GM23338 (cell line): ENCODE data around the gene DDX20. TPM values are rescaled to one million over a fixed set of nuclear protein-coding genes. Genes with fewer than 3 reads are reported as not detected.

Experiments
- ATAC-seq: fragments of 200-7000 bp; cut with Tn5 transposase; 3 replicates; pipeline ENCODE4 v1.9.1; 2020
- DNase-seq: peaks from one replicate; pipeline ENCODE4 v3.0.0-alpha.2; 2015; ENCODE audit warnings: low spot score
- H2AFZ ChIP-seq: fragments of 200-600 bp; sonication (generic); 2 replicates; pipeline ENCODE4 v1.8.0; 2016; ENCODE audit warnings: antibody characterized with exemption, mild to moderate bottlenecking, moderate library complexity
- H3F3A ChIP-seq: fragments of 200-600 bp; sonication (generic); replicated peaks from 2 replicates; pipeline ENCODE4 v1.8.0; 2017; ENCODE audit warnings: antibody characterized with exemption, mixed run types, low read depth
- H3K27ac ChIP-seq: fragments of 200-600 bp; sonication (generic); 2 replicates; pipeline ENCODE4 v1.6.1; 2016; ENCODE audit warnings: low read depth
- H3K27me3 ChIP-seq: fragments of 200-600 bp; sonication (generic); 2 replicates; pipeline ENCODE4 v1.8.0; 2016; ENCODE audit warnings: mild to moderate bottlenecking, mixed run types, moderate library complexity; ENCODE audit not compliant: insufficient read depth
- H3K36me3 ChIP-seq: fragments of 200-600 bp; sonication (generic); 2 replicates; pipeline ENCODE4 v1.8.0; 2016; ENCODE audit warnings: mild to moderate bottlenecking; ENCODE audit not compliant: insufficient read depth
- H3K4me1 ChIP-seq: fragments of 200-600 bp; sonication (generic); 2 replicates; pipeline ENCODE4 v1.8.0; 2016; ENCODE audit warnings: mild to moderate bottlenecking, moderate library complexity; ENCODE audit not compliant: insufficient read depth
- H3K4me2 ChIP-seq: fragments of 200-600 bp; sonication (generic); 2 replicates; pipeline ENCODE4 v1.7.1; 2017; ENCODE audit warnings: mixed run types
- H3K4me3 ChIP-seq: fragments of 200-600 bp; sonication (generic); 2 replicates; pipeline ENCODE4 v1.6.1; 2016; ENCODE audit warnings: mixed run types
- H3K79me2 ChIP-seq: fragments of 200-600 bp; sonication (generic); replicated peaks from 2 replicates; pipeline ENCODE4 v1.8.0; 2017; ENCODE audit warnings: mild to moderate bottlenecking; ENCODE audit not compliant: insufficient read depth
- H3K9me2 ChIP-seq: fragments of 200-600 bp; sonication (generic); 2 replicates; pipeline ENCODE4 v1.8.0; 2017; ENCODE audit not compliant: insufficient read depth
- H4K20me1 ChIP-seq: fragments of 200-600 bp; sonication (generic); replicated peaks from 2 replicates; pipeline ENCODE4 v1.8.0; 2017; ENCODE audit warnings: mild to moderate bottlenecking; ENCODE audit not compliant: insufficient read depth
- H3K27ac Mint-ChIP-seq: 2 replicates; pipeline ENCODE4 v1.8.0; 2020; ENCODE audit warnings: inconsistent platforms, mild to moderate bottlenecking, moderate library complexity, mixed read lengths
- H3K27me3 Mint-ChIP-seq: 3 replicates; pipeline ENCODE4 v1.8.0; 2022; ENCODE audit warnings: low read depth, mild to moderate bottlenecking, moderate library complexity, mixed read lengths, inconsistent platforms; ENCODE audit not compliant: insufficient read depth, poor library complexity
- H3K36me3 Mint-ChIP-seq: 3 replicates; pipeline ENCODE4 v1.8.0; 2021; ENCODE audit warnings: low read depth, mild to moderate bottlenecking, inconsistent platforms, moderate library complexity, mixed read lengths
- H3K4me1 Mint-ChIP-seq: 3 replicates; pipeline ENCODE4 v1.8.0; 2020; ENCODE audit warnings: mild to moderate bottlenecking, inconsistent platforms, mixed read lengths
- H3K4me3 Mint-ChIP-seq: 3 replicates; pipeline ENCODE4 v1.8.0; 2021; ENCODE audit warnings: moderate library complexity, mild to moderate bottlenecking, inconsistent platforms, mixed read lengths
- H3K9me3 Mint-ChIP-seq: 3 replicates; pipeline ENCODE4 v1.8.0; 2020; ENCODE audit warnings: moderate library complexity, mild to moderate bottlenecking, inconsistent platforms, mixed read lengths
- CREB1 ChIP-seq: fragments of 250-450 bp; sonication (Bioruptor Pico); IDR thresholded peaks from 2 replicates; pipeline ENCODE4 v1.5.0; 2020; ENCODE audit warnings: low read depth, mild to moderate bottlenecking, moderate library complexity
- EZH2 ChIP-seq: fragments of 200-600 bp; sonication (generic); IDR thresholded peaks from one replicate; pipeline ENCODE4 v1.8.0; 2017; ENCODE audit warnings: antibody characterized with exemption, mild to moderate bottlenecking, low read depth; ENCODE audit not compliant: unreplicated experiment
- EZH2phosphoT487 ChIP-seq: fragments of 200-600 bp; sonication (generic); IDR thresholded peaks from one replicate; pipeline ENCODE4 v1.8.1; 2018; ENCODE audit warnings: antibody characterized with exemption; ENCODE audit not compliant: unreplicated experiment
- JUNB ChIP-seq: IDR thresholded peaks from one replicate; pipeline ENCODE4 v1.6.1; 2016; ENCODE audit warnings: antibody characterized with exemption; ENCODE audit not compliant: unreplicated experiment
- NANOG ChIP-seq: IDR thresholded peaks from 2 replicates; pipeline ENCODE4 v1.6.1; 2016; ENCODE audit warnings: antibody characterized with exemption, borderline replicate concordance
- POLR2AphosphoS5 ChIP-seq: IDR thresholded peaks from 2 replicates; pipeline ENCODE4 v1.6.1; 2016; ENCODE audit warnings: antibody characterized with exemption, low read depth
- STAT1 ChIP-seq: IDR thresholded peaks from one replicate; pipeline ENCODE4 v1.6.1; 2016; ENCODE audit warnings: antibody characterized with exemption; ENCODE audit not compliant: unreplicated experiment
- ZNF114 ChIP-seq: fragments of 250-450 bp; sonication (Bioruptor Pico); IDR thresholded peaks from 2 replicates; pipeline ENCODE4 v1.5.0; 2020; ENCODE audit warnings: mild to moderate bottlenecking, moderate library complexity
- ZNF331 ChIP-seq: fragments of 250-450 bp; sonication (Bioruptor Pico); IDR thresholded peaks from 2 replicates; pipeline ENCODE4 v1.5.0; 2020; ENCODE audit warnings: low read depth, mild to moderate bottlenecking, moderate library complexity
- polyA plus RNA-seq: library from polyadenylated mRNA; unstranded; fragments of >200 nt; fragmentation: Nextera tagmentation; extraction: Ambion mirVana; gene quantifications from 2 replicates; pipeline ENCODE4 v1.2.1, GENCODE V29; 2016
- total RNA-seq: library from RNA; depleted of rRNA; stranded (reverse); fragments of >200 nt; shearing (Covaris generic); gene quantifications from 2 replicates; pipeline ENCODE4 v1.2.3, GENCODE V29; 2014
- TF ChIP-seq, protein P1 (sequence below): fragments of 250-450 bp; sonication (Bioruptor Pico); IDR thresholded peaks from 2 replicates; pipeline ENCODE4 v1.5.0; 2020; ENCODE audit warnings: mild to moderate bottlenecking, moderate library complexity
- TF ChIP-seq, protein P2 (sequence below): IDR thresholded peaks from 2 replicates; pipeline ENCODE4 v1.6.1; 2016; ENCODE audit warnings: antibody characterized with exemption
- TF ChIP-seq, protein P3 (sequence below), 2 experiments: fragments of 200-600 bp in 1 of 2; sonication (generic) in 1 of 2; conservative IDR thresholded peaks; 2 replicates each; pipeline versions ENCODE4 v1.5.1 to v1.6.1; 2016 to 2017; ENCODE audit warnings: antibody characterized with exemption in 2 of 2, low read depth in 2 of 2, mild to moderate bottlenecking in 2 of 2, moderate library complexity in 1 of 2
- TF ChIP-seq, protein P4 (sequence below): IDR thresholded peaks from one replicate; pipeline ENCODE4 v1.6.1; 2018; ENCODE audit warnings: antibody characterized with exemption; ENCODE audit not compliant: unreplicated experiment

Gene DDX20
- total and polyA plus RNA-seq, 2 experiments from 2014 or later, result 11.9 to 54.4 TPM

DNA sequence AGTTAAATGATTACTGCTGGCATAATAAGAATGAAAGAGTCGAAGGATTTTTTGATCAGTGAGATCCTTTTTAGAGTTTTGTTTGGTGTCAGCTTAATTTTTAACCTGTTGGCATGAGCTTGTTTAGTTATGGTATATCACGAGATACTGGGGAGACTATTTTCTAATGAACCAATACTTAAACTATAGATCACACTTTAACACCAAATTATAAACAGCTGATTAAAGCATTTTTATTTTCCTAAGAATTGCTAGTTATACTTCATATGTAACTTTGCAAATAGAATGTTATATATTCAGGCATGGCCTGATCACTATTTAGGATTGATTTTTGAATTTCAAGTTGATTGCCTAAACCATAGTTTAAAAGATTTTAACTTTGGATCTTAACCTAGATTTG lies 6.0 kb downstream of the DDX20 start:
- no peak overlapping the region for H3K4me3 ChIP-seq
- DNase-seq, result no peak
- H3K4me2 ChIP-seq, result no peak overlapping the region
- peaks cover 59% of the 10 kb centered on the region; the same call in 1 of the 2 replicates for H3K36me3 ChIP-seq
- H3F3A ChIP-seq, result no peaks in the 10 kb centered on the region
- Mint-ChIP-seq H3K4me3 (no peak overlapping the region), H3K4me1 (peaks cover 9% of the 10 kb centered on the region; the same call in 2 of the 3 replicates), H3K27me3 (peaks cover 3% of the 10 kb centered on the region), H3K27ac (no peak overlapping the region), H3K9me3 (no peaks in the 10 kb centered on the region), H3K36me3 (peaks cover 88% of the 10 kb centered on the region)
- peaks cover 30% of the 10 kb centered on the region for H3K79me2 ChIP-seq
- no peaks in the 10 kb centered on the region for H3K9me2 ChIP-seq
- no peak overlapping the region for H2AFZ ChIP-seq
- H3K27me3 ChIP-seq, result no peaks in the 10 kb centered on the region
- peaks cover under 1% of the 10 kb centered on the region; the same call in 1 of the 2 replicates for H3K4me1 ChIP-seq
- H4K20me1 ChIP-seq, result no peaks in the 10 kb centered on the region; the same call in none of the 2 replicates
- no peak for ATAC-seq
- H3K27ac ChIP-seq, result no peak overlapping the region
- TF ChIP-seq ZNF114 (CRISPR knock-in tag) (no peak), NANOG (no peak), EZH2 (no peak), ZNF331 (no peak), CREB1 (CRISPR knock-in tag) (no peak), STAT1 (no peak), EZH2phosphoT487 (no peak), POLR2AphosphoS5 (no peak), JUNB (no peak)
- TF ChIP-seq, protein P1, sequence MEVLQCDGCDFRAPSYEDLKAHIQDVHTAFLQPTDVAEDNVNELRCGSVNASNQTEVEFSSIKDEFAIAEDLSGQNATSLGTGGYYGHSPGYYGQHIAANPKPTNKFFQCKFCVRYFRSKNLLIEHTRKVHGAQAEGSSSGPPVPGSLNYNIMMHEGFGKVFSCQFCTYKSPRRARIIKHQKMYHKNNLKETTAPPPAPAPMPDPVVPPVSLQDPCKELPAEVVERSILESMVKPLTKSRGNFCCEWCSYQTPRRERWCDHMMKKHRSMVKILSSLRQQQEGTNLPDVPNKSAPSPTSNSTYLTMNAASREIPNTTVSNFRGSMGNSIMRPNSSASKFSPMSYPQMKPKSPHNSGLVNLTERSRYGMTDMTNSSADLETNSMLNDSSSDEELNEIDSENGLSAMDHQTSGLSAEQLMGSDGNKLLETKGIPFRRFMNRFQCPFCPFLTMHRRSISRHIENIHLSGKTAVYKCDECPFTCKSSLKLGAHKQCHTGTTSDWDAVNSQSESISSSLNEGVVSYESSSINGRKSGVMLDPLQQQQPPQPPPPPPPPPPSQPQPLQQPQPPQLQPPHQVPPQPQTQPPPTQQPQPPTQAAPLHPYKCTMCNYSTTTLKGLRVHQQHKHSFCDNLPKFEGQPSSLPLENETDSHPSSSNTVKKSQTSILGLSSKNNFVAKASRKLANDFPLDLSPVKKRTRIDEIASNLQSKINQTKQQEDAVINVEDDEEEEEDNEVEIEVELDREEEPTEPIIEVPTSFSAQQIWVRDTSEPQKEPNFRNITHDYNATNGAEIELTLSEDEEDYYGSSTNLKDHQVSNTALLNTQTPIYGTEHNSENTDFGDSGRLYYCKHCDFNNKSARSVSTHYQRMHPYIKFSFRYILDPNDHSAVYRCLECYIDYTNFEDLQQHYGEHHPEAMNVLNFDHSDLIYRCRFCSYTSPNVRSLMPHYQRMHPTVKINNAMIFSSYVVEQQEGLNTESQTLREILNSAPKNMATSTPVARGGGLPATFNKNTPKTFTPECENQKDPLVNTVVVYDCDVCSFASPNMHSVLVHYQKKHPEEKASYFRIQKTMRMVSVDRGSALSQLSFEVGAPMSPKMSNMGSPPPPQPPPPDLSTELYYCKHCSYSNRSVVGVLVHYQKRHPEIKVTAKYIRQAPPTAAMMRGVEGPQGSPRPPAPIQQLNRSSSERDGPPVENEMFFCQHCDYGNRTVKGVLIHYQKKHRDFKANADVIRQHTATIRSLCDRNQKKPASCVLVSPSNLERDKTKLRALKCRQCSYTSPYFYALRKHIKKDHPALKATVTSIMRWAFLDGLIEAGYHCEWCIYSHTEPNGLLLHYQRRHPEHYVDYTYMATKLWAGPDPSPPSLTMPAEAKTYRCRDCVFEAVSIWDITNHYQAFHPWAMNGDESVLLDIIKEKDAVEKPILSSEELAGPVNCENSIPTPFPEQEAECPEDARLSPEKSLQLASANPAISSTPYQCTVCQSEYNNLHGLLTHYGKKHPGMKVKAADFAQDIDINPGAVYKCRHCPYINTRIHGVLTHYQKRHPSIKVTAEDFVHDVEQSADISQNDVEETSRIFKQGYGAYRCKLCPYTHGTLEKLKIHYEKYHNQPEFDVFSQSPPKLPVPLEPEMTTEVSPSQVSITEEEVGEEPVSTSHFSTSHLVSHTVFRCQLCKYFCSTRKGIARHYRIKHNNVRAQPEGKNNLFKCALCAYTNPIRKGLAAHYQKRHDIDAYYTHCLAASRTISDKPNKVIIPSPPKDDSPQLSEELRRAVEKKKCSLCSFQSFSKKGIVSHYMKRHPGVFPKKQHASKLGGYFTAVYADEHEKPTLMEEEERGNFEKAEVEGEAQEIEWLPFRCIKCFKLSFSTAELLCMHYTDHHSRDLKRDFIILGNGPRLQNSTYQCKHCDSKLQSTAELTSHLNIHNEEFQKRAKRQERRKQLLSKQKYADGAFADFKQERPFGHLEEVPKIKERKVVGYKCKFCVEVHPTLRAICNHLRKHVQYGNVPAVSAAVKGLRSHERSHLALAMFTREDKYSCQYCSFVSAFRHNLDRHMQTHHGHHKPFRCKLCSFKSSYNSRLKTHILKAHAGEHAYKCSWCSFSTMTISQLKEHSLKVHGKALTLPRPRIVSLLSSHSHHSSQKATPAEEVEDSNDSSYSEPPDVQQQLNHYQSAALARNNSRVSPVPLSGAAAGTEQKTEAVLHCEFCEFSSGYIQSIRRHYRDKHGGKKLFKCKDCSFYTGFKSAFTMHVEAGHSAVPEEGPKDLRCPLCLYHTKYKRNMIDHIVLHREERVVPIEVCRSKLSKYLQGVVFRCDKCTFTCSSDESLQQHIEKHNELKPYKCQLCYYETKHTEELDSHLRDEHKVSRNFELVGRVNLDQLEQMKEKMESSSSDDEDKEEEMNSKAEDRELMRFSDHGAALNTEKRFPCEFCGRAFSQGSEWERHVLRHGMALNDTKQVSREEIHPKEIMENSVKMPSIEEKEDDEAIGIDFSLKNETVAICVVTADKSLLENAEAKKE (CRISPR knock-in tag), result no peak
- TF ChIP-seq, protein P2, sequence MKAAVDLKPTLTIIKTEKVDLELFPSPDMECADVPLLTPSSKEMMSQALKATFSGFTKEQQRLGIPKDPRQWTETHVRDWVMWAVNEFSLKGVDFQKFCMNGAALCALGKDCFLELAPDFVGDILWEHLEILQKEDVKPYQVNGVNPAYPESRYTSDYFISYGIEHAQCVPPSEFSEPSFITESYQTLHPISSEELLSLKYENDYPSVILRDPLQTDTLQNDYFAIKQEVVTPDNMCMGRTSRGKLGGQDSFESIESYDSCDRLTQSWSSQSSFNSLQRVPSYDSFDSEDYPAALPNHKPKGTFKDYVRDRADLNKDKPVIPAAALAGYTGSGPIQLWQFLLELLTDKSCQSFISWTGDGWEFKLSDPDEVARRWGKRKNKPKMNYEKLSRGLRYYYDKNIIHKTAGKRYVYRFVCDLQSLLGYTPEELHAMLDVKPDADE, result no peak
- TF ChIP-seq, protein P3, sequence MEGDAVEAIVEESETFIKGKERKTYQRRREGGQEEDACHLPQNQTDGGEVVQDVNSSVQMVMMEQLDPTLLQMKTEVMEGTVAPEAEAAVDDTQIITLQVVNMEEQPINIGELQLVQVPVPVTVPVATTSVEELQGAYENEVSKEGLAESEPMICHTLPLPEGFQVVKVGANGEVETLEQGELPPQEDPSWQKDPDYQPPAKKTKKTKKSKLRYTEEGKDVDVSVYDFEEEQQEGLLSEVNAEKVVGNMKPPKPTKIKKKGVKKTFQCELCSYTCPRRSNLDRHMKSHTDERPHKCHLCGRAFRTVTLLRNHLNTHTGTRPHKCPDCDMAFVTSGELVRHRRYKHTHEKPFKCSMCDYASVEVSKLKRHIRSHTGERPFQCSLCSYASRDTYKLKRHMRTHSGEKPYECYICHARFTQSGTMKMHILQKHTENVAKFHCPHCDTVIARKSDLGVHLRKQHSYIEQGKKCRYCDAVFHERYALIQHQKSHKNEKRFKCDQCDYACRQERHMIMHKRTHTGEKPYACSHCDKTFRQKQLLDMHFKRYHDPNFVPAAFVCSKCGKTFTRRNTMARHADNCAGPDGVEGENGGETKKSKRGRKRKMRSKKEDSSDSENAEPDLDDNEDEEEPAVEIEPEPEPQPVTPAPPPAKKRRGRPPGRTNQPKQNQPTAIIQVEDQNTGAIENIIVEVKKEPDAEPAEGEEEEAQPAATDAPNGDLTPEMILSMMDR (conservative IDR thresholded peaks at IDR 0.05; ENCODE audit: low read depth in 2 of 2), result no peak
- TF ChIP-seq, protein P4, sequence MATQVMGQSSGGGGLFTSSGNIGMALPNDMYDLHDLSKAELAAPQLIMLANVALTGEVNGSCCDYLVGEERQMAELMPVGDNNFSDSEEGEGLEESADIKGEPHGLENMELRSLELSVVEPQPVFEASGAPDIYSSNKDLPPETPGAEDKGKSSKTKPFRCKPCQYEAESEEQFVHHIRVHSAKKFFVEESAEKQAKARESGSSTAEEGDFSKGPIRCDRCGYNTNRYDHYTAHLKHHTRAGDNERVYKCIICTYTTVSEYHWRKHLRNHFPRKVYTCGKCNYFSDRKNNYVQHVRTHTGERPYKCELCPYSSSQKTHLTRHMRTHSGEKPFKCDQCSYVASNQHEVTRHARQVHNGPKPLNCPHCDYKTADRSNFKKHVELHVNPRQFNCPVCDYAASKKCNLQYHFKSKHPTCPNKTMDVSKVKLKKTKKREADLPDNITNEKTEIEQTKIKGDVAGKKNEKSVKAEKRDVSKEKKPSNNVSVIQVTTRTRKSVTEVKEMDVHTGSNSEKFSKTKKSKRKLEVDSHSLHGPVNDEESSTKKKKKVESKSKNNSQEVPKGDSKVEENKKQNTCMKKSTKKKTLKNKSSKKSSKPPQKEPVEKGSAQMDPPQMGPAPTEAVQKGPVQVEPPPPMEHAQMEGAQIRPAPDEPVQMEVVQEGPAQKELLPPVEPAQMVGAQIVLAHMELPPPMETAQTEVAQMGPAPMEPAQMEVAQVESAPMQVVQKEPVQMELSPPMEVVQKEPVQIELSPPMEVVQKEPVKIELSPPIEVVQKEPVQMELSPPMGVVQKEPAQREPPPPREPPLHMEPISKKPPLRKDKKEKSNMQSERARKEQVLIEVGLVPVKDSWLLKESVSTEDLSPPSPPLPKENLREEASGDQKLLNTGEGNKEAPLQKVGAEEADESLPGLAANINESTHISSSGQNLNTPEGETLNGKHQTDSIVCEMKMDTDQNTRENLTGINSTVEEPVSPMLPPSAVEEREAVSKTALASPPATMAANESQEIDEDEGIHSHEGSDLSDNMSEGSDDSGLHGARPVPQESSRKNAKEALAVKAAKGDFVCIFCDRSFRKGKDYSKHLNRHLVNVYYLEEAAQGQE, result no peak
